H1 (cell line): ENCODE data around the gene THEMIS. TPM values are rescaled to one million over a fixed set of nuclear protein-coding genes. Genes with fewer than 3 reads are reported as not detected.
A peak's percentile ranks its signal among the peaks of the same experiment; 100 is the strongest.

Experiments used
- CTCF ChIA-PET: fragments of 300-600 bp; sonication (Branson Sonifier 250); formaldehyde crosslinking; loops from one replicate; lab custom pipeline; 2021; ENCODE audit not compliant: partially characterized antibody; lab: Charles Lee
- POLR2A ChIA-PET: fragments of 300-600 bp; sonication (Branson Sonifier 250); formaldehyde crosslinking; loops from one replicate; lab custom pipeline; 2021; ENCODE audit warnings: inconsistent platforms; ENCODE audit not compliant: partially characterized antibody; lab: Charles Lee
- DNase-seq, 2 experiments: peaks; one replicate each; pipeline versions ENCODE4 v3.0.0 to v3.0.0-alpha.2; 2010 to 2022; ENCODE audit warnings: low spot score in 2 of 2, low read depth in 1 of 2, mixed read lengths in 1 of 2
- FAIRE-seq: peaks from 2 replicates; lab custom pipeline; 2011; peaks lifted over from hg19 to GRCh38; lab: Jason Lieb, UNC
- H2AFZ ChIP-seq: 2 replicates; pipeline ENCODE4 v1.8.1; 2012; ENCODE audit warnings: low read length, inconsistent platforms
- H2AK5ac ChIP-seq: 2 replicates; pipeline ENCODE4 v1.6.1; 2013; ENCODE audit warnings: low read depth, low read length
- H2BK120ac ChIP-seq: replicated peaks from 2 replicates; pipeline ENCODE3; 2013; ENCODE audit warnings: low read depth, low read length, inconsistent platforms
- H2BK12ac ChIP-seq: 2 replicates; pipeline ENCODE4 v1.6.1; 2013; ENCODE audit warnings: low read depth, low read length
- H2BK15ac ChIP-seq: 2 replicates; pipeline ENCODE4 v1.6.1; 2013; ENCODE audit warnings: low read length
- H2BK20ac ChIP-seq: 2 replicates; pipeline ENCODE4 v1.6.1; 2013; ENCODE audit warnings: low read length
- H2BK5ac ChIP-seq: 2 replicates; pipeline ENCODE4 v1.6.1; 2013; ENCODE audit warnings: low read depth, low read length
- H3K14ac ChIP-seq: 2 replicates; pipeline ENCODE4 v1.6.1; 2013; ENCODE audit warnings: inconsistent platforms; ENCODE audit not compliant: insufficient read length
- H3K18ac ChIP-seq: 2 replicates; pipeline ENCODE4 v1.6.1; 2013; ENCODE audit warnings: low read length; ENCODE audit errors: extremely low read depth
- H3K23ac ChIP-seq: 2 replicates; pipeline ENCODE4 v1.6.1; 2013; ENCODE audit warnings: inconsistent platforms; ENCODE audit not compliant: insufficient read length
- H3K23me2 ChIP-seq: 2 replicates; pipeline ENCODE4 v1.6.1; 2013; ENCODE audit warnings: low read depth, low read length
- H3K27ac ChIP-seq: 2 replicates; pipeline ENCODE4 v1.6.1; 2011; ENCODE audit warnings: low read depth, low read length, inconsistent platforms
- H3K27me3 ChIP-seq, 4 experiments: replicated peaks in 1 of 4; 1 replicate in 1 of 4; 2 replicates in 3 of 4; pipeline versions ENCODE4 v1.6.1 to v1.8.1; 2011 to 2013; ENCODE audit warnings: low read length in 3 of 4, mild to moderate bottlenecking in 3 of 4, inconsistent platforms in 2 of 4, mixed read lengths in 2 of 4, moderate library complexity in 1 of 4; ENCODE audit not compliant: control insufficient read depth in 3 of 4, insufficient read depth in 3 of 4; ENCODE audit errors: extremely low read depth in 1 of 4
- H3K36me3 ChIP-seq, 4 experiments: 2 replicates each; pipeline versions ENCODE4 v1.6.1 to v1.8.1; 2011 to 2013; ENCODE audit warnings: mild to moderate bottlenecking in 4 of 4, low read length in 3 of 4, moderate library complexity in 2 of 4, control low read depth in 1 of 4, inconsistent platforms in 1 of 4; ENCODE audit not compliant: insufficient read depth in 4 of 4, control insufficient read depth in 2 of 4
- H3K4ac ChIP-seq: replicated peaks from 2 replicates; pipeline ENCODE3; 2013; ENCODE audit warnings: low read length, low read depth, mixed read lengths, inconsistent platforms; ENCODE audit not compliant: insufficient read length
- H3K4me1 ChIP-seq, 4 experiments: replicated peaks in 1 of 4; 1 replicate in 1 of 4; 2 replicates in 3 of 4; pipeline versions ENCODE4 v1.6.1 to v1.8.1; 2011 to 2013; ENCODE audit warnings: low read length in 3 of 4, inconsistent platforms in 2 of 4, mixed read lengths in 1 of 4; ENCODE audit not compliant: insufficient read depth in 4 of 4, control insufficient read depth in 3 of 4
- H3K4me2 ChIP-seq, 2 experiments: 2 replicates each; pipeline versions ENCODE4 v1.6.1 to v1.8.1; 2011 to 2013; ENCODE audit warnings: low read depth in 2 of 2, low read length in 2 of 2, control low read depth in 1 of 2, inconsistent platforms in 1 of 2, mild to moderate bottlenecking in 1 of 2; ENCODE audit not compliant: insufficient read depth in 1 of 2
- H3K4me3 ChIP-seq, 4 experiments: fragments of 200-600, 300-600 bp in 1 of 4; sonication (generic), shearing (Covaris generic), sonication (Bioruptor Twin) in 1 of 4; 2 replicates each; pipeline versions ENCODE4 v1.5.1 to v1.8.1; 2011 to 2016; ENCODE audit warnings: low read length in 4 of 4, low read depth in 3 of 4, control low read depth in 2 of 4, inconsistent platforms in 2 of 4, mild to moderate bottlenecking in 2 of 4, mixed read lengths in 1 of 4, moderate library complexity in 1 of 4; ENCODE audit not compliant: insufficient read depth in 2 of 4; ENCODE audit errors: extremely low read depth in 1 of 4
- H3K56ac ChIP-seq: replicated peaks from 2 replicates; pipeline ENCODE3; 2013; ENCODE audit warnings: low read depth, mild to moderate bottlenecking, mixed read lengths, low read length, inconsistent platforms; ENCODE audit not compliant: insufficient read length
- H3K79me1 ChIP-seq: 2 replicates; pipeline ENCODE4 v1.6.1; 2013; ENCODE audit warnings: low read depth, low read length, control low read depth
- H3K79me2 ChIP-seq, 2 experiments: 2 replicates each; pipeline versions ENCODE4 v1.6.1 to v1.8.1; 2012 to 2013; ENCODE audit warnings: low read length in 2 of 2, mild to moderate bottlenecking in 2 of 2, inconsistent platforms in 1 of 2; ENCODE audit not compliant: insufficient read depth in 2 of 2, control insufficient read depth in 1 of 2
- H3K9ac ChIP-seq, 4 experiments: replicated peaks in 1 of 4; 1 replicate in 1 of 4; 2 replicates in 3 of 4; pipeline versions ENCODE4 v1.6.1 to v1.8.1; 2011 to 2013; ENCODE audit warnings: low read depth in 3 of 4, low read length in 3 of 4, control low read depth in 2 of 4, mild to moderate bottlenecking in 2 of 4, moderate library complexity in 2 of 4, inconsistent platforms in 1 of 4; ENCODE audit errors: extremely low read depth in 1 of 4
- H3K9me3 ChIP-seq, 2 experiments: 2 replicates each; pipeline versions ENCODE4 v1.6.1 to v1.8.1; 2012 to 2013; ENCODE audit warnings: mild to moderate bottlenecking in 2 of 2, moderate library complexity in 2 of 2, control low read depth in 1 of 2, inconsistent platforms in 1 of 2, low read depth in 1 of 2, low read length in 1 of 2, mixed read lengths in 1 of 2; ENCODE audit not compliant: insufficient read depth in 2 of 2
- H4K20me1 ChIP-seq, 2 experiments: replicated peaks in 1 of 2; 2 replicates each; pipeline versions ENCODE3 to v1.8.1; 2011 to 2013; ENCODE audit warnings: inconsistent platforms in 2 of 2, low read length in 2 of 2, mild to moderate bottlenecking in 1 of 2; ENCODE audit not compliant: insufficient read depth in 2 of 2, control insufficient read depth in 1 of 2
- H4K5ac ChIP-seq: 2 replicates; pipeline ENCODE4 v1.6.1; 2013; ENCODE audit warnings: low read length, low read depth, mixed read lengths, inconsistent platforms; ENCODE audit not compliant: insufficient read length
- H4K8ac ChIP-seq: 2 replicates; pipeline ENCODE4 v1.8.0; 2013; ENCODE audit warnings: mild to moderate bottlenecking, moderate library complexity, low read length, inconsistent platforms; ENCODE audit not compliant: insufficient read depth; ENCODE audit errors: extremely low read depth
- H4K91ac ChIP-seq: replicated peaks from 2 replicates; pipeline ENCODE3; 2013; ENCODE audit warnings: low read length, mixed read lengths, inconsistent platforms; ENCODE audit not compliant: insufficient read length
- WGBS, 2 experiments: shearing (Covaris generic) in 1 of 2; methylation state at CpG; one replicate each; pipeline versions ENCODE4 v1.1.6 to v1.1.7; 2013 to 2015; ENCODE audit warnings: low lambda C conversion rate in 2 of 2, mixed read lengths in 2 of 2, inconsistent platforms in 1 of 2, low coverage in 1 of 2, missing lambda C conversion rate in 1 of 2; ENCODE audit not compliant: insufficient replicate concordance in 2 of 2, insufficient coverage in 1 of 2, insufficient read length in 1 of 2; ENCODE audit errors: extremely low coverage in 1 of 2, missing lambda C conversion rate in 1 of 2; 5-methylcytosine and 5-hydroxymethylcytosine counted together
- polyA plus RNA-seq, 7 experiments: library from polyadenylated mRNA; depleted of rRNA in 3 of 7; stranded (reverse) in 5 of 7; unstranded in 2 of 7; fragments of >200 nt in 5 of 7; fragments of 200-250 nt in 2 of 7; gene quantifications; 1 replicate in 5 of 7; 2 replicates in 1 of 7; 4 replicates in 1 of 7; pipeline versions ENCODE4 v1.2.1 to v1.2.3, GENCODE V29; 2011 to 2013; ENCODE audit warnings: missing spikeins in 2 of 7, mixed read lengths in 2 of 7
- total RNA-seq: library from RNA; stranded (reverse); fragmentation: NEBNext Ultra II Directional; extraction: Animal tissue kit (Norgen Biotek cat#: 25700); gene quantifications from 2 replicates; pipeline ENCODE4 v1.2.1, GENCODE V29; 2021

Gene THEMIS
- total and polyA plus RNA-seq, 2 of the 8 experiments (the other 6 are each of a cell fraction or from before 2014, with no cell fraction given): not detected

DNA sequence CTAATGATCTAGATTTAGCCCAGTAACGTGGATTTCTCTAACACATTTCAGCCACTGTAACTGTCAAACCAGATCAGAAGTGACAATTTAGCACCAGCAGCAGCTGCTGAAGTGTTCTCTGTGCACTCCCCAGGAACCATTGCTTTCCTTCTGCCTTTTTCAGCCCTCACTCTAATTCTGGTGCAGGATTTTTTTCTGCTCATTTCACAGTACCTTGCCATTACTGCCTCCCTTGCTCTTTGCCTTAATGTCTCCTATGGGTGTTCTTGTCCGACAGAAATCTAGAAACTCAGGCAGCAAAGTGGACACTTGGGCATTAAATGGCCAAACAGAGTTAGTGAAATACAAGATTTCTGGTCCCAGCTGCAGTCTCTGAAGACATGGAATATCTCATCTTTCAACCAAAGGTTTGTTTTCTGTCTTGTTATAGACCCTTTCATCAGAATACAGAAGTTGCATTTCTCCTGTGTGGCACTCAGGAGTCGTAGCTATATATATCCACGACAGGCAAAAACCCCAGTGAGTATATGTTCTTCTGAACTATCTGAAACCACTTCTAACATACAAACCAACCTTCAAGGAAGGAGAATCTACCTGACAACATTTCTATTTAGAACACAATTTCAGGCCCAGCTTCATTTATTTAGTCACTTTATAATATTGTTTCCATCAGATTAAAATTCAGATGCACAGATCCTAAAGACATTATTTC, 92.9 kb downstream of the THEMIS start:
- no peaks in the 10 kb centered on the region for H3K36me3 ChIP-seq
- H3K9ac ChIP-seq: no peak overlapping the region
- H2BK12ac ChIP-seq: no peak overlapping the region
- H4K8ac ChIP-seq: no peak overlapping the region
- H2BK15ac ChIP-seq: no peak overlapping the region
- no peak overlapping the region for H3K56ac ChIP-seq
- H2AK5ac ChIP-seq: no peak overlapping the region
- no peak overlapping the region for H2BK20ac ChIP-seq
- no peaks in the 10 kb centered on the region for H3K27me3 ChIP-seq
- no peak overlapping the region for H2BK120ac ChIP-seq
- FAIRE-seq (no peak), DNase-seq (no peak)
- WGBS, 2 experiments: 87% methylated on average over 4 of the region's 4 CpGs; no CpG with 5 or more reads in 1 of the 2 experiments
- H3K9me3 ChIP-seq: no peaks in the 10 kb centered on the region
- H4K91ac ChIP-seq: no peak overlapping the region
- H3K4ac ChIP-seq: no peak overlapping the region
- H4K20me1 ChIP-seq: no peaks in the 10 kb centered on the region
- no peak overlapping the region for H3K18ac ChIP-seq
- peak overlapping the region; percentile 61; the same call in 1 of the 2 replicates for H2AFZ ChIP-seq
- no peak overlapping the region for H3K4me2 ChIP-seq
- no peaks in the 10 kb centered on the region for H3K79me1 ChIP-seq
- H3K79me2 ChIP-seq: no peaks in the 10 kb centered on the region
- H2BK5ac ChIP-seq: no peak overlapping the region
- no peak overlapping the region for H4K5ac ChIP-seq
- no peaks in the 10 kb centered on the region for H3K4me1 ChIP-seq
- H3K27ac ChIP-seq: no peak overlapping the region
- no peak overlapping the region for H3K4me3 ChIP-seq
- CTCF ChIA-PET: interaction anchor here (0.7 to 0.8 kb wide), 2 partner anchors 11 to 33 kb away, joined by 3 to 4 read pairs; no protein-coding TSS in a partner anchor
- no peak overlapping the region for H3K23ac ChIP-seq
- H3K14ac ChIP-seq: no peak overlapping the region
- no peaks in the 10 kb centered on the region for H3K23me2 ChIP-seq
- POLR2A ChIA-PET: no interaction called here
